WTC11 (cell line): ENCODE results near the gene RAB35.

Source experiments
- CBFB ChIP-seq: sonication (generic); formaldehyde crosslinking; IDR thresholded peaks from 2 replicates; pipeline ENCODE4 v1.8.1; 2022; ENCODE audit warnings: mild to moderate bottlenecking, low read depth, missing genetic modification reagents
- CTCF ChIP-seq: fragments of 200-600 bp; IDR thresholded peaks from 2 replicates; pipeline ENCODE4 v1.8.0; 2022; ENCODE audit warnings: antibody characterized with exemption
- ESRRA ChIP-seq: sonication (generic); formaldehyde crosslinking; IDR thresholded peaks from 2 replicates; pipeline ENCODE4 v1.8.1; 2022; ENCODE audit warnings: mild to moderate bottlenecking, missing genetic modification reagents, borderline replicate concordance
- USF2 ChIP-seq: sonication (generic); formaldehyde crosslinking; IDR thresholded peaks from 2 replicates; pipeline ENCODE4 v1.8.1; 2023; ENCODE audit warnings: mild to moderate bottlenecking, missing genetic modification reagents, moderate library complexity
- TF ChIP-seq, protein P1 (sequence below): sonication (generic); formaldehyde crosslinking; IDR thresholded peaks from 2 replicates; pipeline ENCODE4 v1.8.1; 2023; ENCODE audit warnings: mild to moderate bottlenecking, missing genetic modification reagents

DNA sequence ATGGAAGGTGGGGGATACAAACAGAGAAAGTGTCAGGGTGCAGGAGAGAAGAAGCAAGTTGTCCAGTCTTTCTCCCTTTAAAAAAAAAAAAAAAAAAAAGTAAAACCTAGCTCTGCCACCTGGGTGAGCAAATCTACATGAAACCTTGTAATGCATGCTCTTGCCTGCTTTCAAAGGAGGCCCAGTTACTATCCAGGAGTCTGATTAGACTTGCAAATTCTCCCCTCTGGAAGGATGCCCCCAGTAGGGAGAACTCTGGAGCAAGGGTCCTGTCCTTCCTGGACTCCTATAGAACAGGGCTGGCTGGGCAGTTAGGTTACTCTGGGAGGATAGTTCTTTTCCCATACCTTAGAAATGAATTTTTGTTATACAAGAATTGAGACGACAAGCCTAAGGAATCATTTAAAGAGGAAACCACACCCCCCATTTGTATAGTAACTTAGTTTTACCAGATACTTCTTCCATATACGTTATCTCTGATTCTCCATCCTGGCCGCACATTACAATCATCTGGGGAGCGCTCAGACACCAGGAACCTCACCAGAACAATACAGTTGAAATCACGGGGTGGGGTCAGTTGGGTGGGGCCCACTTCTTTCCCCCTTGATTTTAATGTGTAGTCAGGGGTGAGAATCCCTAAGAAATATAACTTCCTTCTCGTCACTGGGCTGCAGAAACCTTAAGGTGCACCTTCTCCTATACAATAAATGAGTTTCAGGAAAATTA, 30.5 kb downstream of the RAB35 start:
- no peak for TF ChIP-seq CTCF
- TF ChIP-seq, protein P1, sequence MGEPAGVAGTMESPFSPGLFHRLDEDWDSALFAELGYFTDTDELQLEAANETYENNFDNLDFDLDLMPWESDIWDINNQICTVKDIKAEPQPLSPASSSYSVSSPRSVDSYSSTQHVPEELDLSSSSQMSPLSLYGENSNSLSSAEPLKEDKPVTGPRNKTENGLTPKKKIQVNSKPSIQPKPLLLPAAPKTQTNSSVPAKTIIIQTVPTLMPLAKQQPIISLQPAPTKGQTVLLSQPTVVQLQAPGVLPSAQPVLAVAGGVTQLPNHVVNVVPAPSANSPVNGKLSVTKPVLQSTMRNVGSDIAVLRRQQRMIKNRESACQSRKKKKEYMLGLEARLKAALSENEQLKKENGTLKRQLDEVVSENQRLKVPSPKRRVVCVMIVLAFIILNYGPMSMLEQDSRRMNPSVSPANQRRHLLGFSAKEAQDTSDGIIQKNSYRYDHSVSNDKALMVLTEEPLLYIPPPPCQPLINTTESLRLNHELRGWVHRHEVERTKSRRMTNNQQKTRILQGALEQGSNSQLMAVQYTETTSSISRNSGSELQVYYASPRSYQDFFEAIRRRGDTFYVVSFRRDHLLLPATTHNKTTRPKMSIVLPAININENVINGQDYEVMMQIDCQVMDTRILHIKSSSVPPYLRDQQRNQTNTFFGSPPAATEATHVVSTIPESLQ = no peak
- TF ChIP-seq ESRRA (CRISPR knock-in tag) = no peak
- no peak for TF ChIP-seq CBFB (CRISPR knock-in tag)
- TF ChIP-seq USF2 (CRISPR knock-in tag) = no peak
